ENCODE results near the gene CXCR5. TPM values are rescaled to one million over a fixed set of nuclear protein-coding genes. Genes with fewer than 3 reads are reported as not detected.

CXCR5 gene
- total and polyA plus RNA-seq, 10 of the 15 experiments (the other 5 are each of a cell fraction or from before 2014, with no cell fraction given): 0.03 to 0.63 (median 0.25) TPM

DNA sequence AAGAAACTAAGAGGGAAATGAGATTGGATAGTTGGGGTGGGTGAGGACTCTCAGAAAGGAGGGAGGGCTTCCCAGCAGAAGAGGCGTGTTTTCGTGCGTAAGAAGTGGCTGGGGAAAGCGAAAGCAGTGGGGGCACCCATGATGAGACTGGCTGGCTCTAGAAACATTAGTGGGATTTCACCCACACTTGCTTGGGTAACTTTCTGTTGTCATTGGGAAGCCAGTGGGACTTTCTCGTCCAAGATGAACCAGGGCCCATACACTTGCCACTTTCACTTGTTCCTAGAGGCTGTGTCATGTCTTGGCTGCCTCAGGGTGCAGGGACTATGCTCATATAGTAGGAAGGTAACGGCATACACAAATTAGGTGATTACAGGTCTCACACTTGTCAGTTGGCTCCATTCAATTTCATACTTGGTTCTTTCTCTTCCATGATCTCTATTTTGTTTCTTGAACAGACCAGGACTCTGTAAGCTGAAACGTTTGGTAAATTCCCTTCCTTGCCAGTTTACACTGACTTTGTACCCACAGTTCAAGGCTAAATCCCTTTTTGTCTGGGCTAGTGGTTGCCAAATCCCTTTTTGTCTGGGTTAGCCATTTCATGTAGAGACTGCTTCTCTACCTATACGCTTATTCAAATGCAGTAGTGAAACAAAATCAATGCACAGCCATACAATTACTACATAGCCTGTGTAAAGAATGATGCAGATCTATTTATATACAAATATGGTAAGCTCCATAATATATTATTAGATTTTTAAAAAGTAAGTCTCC is 42.0 kb upstream of the CXCR5 start (continued):
- TF ChIP-seq, protein P1, sequence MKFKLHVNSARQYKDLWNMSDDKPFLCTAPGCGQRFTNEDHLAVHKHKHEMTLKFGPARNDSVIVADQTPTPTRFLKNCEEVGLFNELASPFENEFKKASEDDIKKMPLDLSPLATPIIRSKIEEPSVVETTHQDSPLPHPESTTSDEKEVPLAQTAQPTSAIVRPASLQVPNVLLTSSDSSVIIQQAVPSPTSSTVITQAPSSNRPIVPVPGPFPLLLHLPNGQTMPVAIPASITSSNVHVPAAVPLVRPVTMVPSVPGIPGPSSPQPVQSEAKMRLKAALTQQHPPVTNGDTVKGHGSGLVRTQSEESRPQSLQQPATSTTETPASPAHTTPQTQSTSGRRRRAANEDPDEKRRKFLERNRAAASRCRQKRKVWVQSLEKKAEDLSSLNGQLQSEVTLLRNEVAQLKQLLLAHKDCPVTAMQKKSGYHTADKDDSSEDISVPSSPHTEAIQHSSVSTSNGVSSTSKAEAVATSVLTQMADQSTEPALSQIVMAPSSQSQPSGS (IDR thresholded peaks at IDR 0.05; ENCODE audit: low read length): 0 out of 2 replicates have a peak, but pooled peaks have one; percentile 12
- TF ChIP-seq TBL1XR1 (IDR thresholded peaks at IDR 0.05; ENCODE audit: low read depth, low read length): peak; percentile 64; the same call in 1 of the 2 replicates
- TF ChIP-seq NFYB (IDR thresholded peaks at IDR 0.05; ENCODE audit: insufficient read depth, low read depth, low read length): no peak
- TF ChIP-seq ZNF687 (IDR thresholded peaks at IDR 0.05): no peak
- TF ChIP-seq EZH2 (IDR thresholded peaks at IDR 0.05; ENCODE audit: borderline replicate concordance, control insufficient read depth, low read depth, low read length): no peak
- TF ChIP-seq, protein P2, sequence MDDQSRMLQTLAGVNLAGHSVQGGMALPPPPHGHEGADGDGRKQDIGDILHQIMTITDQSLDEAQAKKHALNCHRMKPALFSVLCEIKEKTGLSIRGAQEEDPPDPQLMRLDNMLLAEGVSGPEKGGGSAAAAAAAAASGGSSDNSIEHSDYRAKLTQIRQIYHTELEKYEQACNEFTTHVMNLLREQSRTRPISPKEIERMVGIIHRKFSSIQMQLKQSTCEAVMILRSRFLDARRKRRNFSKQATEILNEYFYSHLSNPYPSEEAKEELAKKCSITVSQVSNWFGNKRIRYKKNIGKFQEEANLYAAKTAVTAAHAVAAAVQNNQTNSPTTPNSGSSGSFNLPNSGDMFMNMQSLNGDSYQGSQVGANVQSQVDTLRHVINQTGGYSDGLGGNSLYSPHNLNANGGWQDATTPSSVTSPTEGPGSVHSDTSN (IDR thresholded peaks at IDR 0.05; ENCODE audit: insufficient replicate concordance, low read depth, low read length): no peak
- no peak for TF ChIP-seq KDM1A (IDR thresholded peaks at IDR 0.05; ENCODE audit: borderline replicate concordance)
- TF ChIP-seq MLLT1 (IDR thresholded peaks at IDR 0.05): no peak
- TF ChIP-seq RUNX3 (IDR thresholded peaks at IDR 0.05; ENCODE audit: low read length): no peak
- TF ChIP-seq BRCA1 (IDR thresholded peaks at IDR 0.05; ENCODE audit: low read depth, low read length): no peak
- no peak for TF ChIP-seq KLF5 (IDR thresholded peaks at IDR 0.05; ENCODE audit: partially characterized antibody)
- no peak for TF ChIP-seq POLR2AphosphoS5 (IDR thresholded peaks at IDR 0.05; ENCODE audit: low read length)
- TF ChIP-seq, protein P3, sequence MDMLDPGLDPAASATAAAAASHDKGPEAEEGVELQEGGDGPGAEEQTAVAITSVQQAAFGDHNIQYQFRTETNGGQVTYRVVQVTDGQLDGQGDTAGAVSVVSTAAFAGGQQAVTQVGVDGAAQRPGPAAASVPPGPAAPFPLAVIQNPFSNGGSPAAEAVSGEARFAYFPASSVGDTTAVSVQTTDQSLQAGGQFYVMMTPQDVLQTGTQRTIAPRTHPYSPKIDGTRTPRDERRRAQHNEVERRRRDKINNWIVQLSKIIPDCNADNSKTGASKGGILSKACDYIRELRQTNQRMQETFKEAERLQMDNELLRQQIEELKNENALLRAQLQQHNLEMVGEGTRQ (IDR thresholded peaks at IDR 0.05; ENCODE audit: borderline replicate concordance, low read depth, low read length): no peak
- TF ChIP-seq CEBPB (IDR thresholded peaks at IDR 0.05; ENCODE audit: borderline replicate concordance in 1 of 2, low read depth in 2 of 2, low read length in 2 of 2): no peak
- TF ChIP-seq, protein P4, sequence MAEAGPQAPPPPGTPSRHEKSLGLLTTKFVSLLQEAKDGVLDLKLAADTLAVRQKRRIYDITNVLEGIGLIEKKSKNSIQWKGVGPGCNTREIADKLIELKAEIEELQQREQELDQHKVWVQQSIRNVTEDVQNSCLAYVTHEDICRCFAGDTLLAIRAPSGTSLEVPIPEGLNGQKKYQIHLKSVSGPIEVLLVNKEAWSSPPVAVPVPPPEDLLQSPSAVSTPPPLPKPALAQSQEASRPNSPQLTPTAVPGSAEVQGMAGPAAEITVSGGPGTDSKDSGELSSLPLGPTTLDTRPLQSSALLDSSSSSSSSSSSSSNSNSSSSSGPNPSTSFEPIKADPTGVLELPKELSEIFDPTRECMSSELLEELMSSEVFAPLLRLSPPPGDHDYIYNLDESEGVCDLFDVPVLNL (IDR thresholded peaks at IDR 0.05; ENCODE audit: low read depth, low read length): no peak
- TF ChIP-seq TCF3 (IDR thresholded peaks at IDR 0.05; ENCODE audit: borderline replicate concordance, insufficient read depth, low read depth, low read length): no peak
- TF ChIP-seq DPF2 (IDR thresholded peaks at IDR 0.05): 0 out of 2 replicates have a peak, but pooled peaks have one; percentile 55
- TF ChIP-seq WRNIP1 (IDR thresholded peaks at IDR 0.05; ENCODE audit: borderline replicate concordance, low read depth, low read length): no peak
